Cardiac muscle cell (in vitro differentiated cells and primary cell): ENCODE measurements around the gene GPR12. TPM values are rescaled to one million over a fixed set of nuclear protein-coding genes. Genes with fewer than 3 reads are reported as not detected.

Experiments used
- DNase-seq, 2 donors: peaks; one replicate each; pipeline versions ENCODE4 v3.0.0 to v3.0.0-alpha.2; 2010 to 2017; ENCODE audit warnings: low read depth in 1 of 2, low spot score in 1 of 2
- H3K27ac ChIP-seq: fragments of 200-600 bp; sonication (generic); 2 replicates; pipeline ENCODE4 v1.5.1; 2016
- H3K27me3 ChIP-seq: fragments of 200-600 bp; sonication (generic); 2 replicates; pipeline ENCODE4 v1.6.0; 2016; ENCODE audit warnings: control low read depth
- H3K36me3 ChIP-seq: fragments of 200-600 bp; sonication (generic); 2 replicates; pipeline ENCODE4 v1.5.1; 2016; ENCODE audit warnings: control low read depth
- H3K4me1 ChIP-seq: fragments of 200-600 bp; sonication (generic); 2 replicates; pipeline ENCODE4 v1.8.1; 2017; ENCODE audit warnings: low read depth, mild to moderate bottlenecking, mixed run types
- H3K4me3 ChIP-seq: fragments of 200-600 bp; sonication (generic); 2 replicates; pipeline ENCODE4 v1.5.1; 2016; ENCODE audit warnings: mild to moderate bottlenecking
- H3K9me3 ChIP-seq: fragments of 200-600 bp; sonication (generic); 2 replicates; pipeline ENCODE4 v1.5.1; 2017; ENCODE audit warnings: low read depth, mild to moderate bottlenecking, control low read depth
- polyA plus RNA-seq: library from polyadenylated mRNA; unstranded; fragments of >200 nt; fragmentation: Nextera tagmentation; extraction: Ambion mirVana; gene quantifications from 2 replicates; pipeline ENCODE4 v1.2.1, GENCODE V29; 2016
- total RNA-seq: library from RNA; depleted of rRNA; stranded (reverse); fragments of >200 nt; gene quantifications from 2 replicates; pipeline ENCODE4 v1.2.3, GENCODE V29; 2016
- TF ChIP-seq, protein P1 (sequence below): IDR thresholded peaks from 2 replicates; pipeline ENCODE4 v1.5.1; 2012; ENCODE audit warnings: low read depth, mild to moderate bottlenecking, low read length

The GPR12 gene, protein sequence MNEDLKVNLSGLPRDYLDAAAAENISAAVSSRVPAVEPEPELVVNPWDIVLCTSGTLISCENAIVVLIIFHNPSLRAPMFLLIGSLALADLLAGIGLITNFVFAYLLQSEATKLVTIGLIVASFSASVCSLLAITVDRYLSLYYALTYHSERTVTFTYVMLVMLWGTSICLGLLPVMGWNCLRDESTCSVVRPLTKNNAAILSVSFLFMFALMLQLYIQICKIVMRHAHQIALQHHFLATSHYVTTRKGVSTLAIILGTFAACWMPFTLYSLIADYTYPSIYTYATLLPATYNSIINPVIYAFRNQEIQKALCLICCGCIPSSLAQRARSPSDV
- total RNA-seq (not detected in 2 replicates), polyA plus RNA-seq (not detected in 2 replicates)

DNA sequence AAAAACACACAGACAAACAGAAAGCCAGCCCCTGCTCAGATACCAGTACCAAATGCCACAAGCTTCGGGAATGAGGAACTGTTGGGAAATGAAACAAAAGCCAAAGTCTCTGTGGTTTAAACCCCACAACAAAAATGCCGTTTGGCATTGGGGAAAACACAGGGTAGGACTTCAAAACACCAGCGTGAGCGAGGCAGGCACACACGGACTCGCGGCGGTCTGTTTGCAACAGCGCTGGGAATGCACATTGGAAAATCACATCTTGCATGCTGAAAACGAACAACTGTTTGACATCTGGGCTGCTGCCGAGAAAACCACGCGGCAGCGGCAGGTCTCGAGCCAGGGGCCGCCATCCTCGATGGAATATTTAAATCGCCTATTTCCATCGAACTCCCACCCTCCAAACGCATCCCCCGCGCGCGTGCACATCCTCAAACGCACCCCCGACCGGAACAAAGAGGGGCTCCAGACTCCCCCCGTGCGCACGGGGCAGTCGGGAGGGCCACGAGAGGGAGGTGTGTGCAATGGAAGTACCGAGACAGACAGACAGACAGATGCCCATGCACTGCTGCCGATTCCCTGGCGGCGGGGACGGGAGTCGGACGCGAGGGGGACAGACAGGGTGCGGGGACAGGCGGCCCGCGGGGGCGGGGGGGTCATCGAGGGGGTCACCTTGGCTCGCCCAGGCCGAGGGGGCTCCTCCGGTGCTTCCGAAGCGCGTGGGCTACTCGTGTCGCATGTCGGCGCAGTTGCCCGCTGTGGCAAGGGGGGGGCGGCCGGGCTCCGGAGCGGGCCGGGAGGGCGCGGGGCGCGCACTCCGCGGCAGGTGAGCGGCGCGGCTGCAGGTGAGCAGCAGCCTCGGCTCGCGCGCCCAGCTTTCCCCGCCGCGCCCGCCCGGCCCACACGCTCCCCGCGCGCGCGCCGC is at the start of gene GPR12:
TSS of gene GPR12 (minus strand) at position 880 of the 925 bp plus-strand sequence. CDS start 959 bp downstream, outside the sequence.
- H3K9me3 ChIP-seq, result no peaks in the 10 kb centered on the region
- H3K27ac ChIP-seq, result no peak within 1 kb of the TSS
- peaks cover 100% of the 10 kb centered on the region for H3K27me3 ChIP-seq
- H3K4me1 ChIP-seq, result no peaks in the 10 kb centered on the region
- peak within 1 kb of the TSS; percentile 32 for H3K4me3 ChIP-seq
- TF ChIP-seq, protein P1, sequence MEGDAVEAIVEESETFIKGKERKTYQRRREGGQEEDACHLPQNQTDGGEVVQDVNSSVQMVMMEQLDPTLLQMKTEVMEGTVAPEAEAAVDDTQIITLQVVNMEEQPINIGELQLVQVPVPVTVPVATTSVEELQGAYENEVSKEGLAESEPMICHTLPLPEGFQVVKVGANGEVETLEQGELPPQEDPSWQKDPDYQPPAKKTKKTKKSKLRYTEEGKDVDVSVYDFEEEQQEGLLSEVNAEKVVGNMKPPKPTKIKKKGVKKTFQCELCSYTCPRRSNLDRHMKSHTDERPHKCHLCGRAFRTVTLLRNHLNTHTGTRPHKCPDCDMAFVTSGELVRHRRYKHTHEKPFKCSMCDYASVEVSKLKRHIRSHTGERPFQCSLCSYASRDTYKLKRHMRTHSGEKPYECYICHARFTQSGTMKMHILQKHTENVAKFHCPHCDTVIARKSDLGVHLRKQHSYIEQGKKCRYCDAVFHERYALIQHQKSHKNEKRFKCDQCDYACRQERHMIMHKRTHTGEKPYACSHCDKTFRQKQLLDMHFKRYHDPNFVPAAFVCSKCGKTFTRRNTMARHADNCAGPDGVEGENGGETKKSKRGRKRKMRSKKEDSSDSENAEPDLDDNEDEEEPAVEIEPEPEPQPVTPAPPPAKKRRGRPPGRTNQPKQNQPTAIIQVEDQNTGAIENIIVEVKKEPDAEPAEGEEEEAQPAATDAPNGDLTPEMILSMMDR, result no peak
- no peaks in the 10 kb centered on the region for H3K36me3 ChIP-seq
- peak; percentile 22 to 27 for DNase-seq

DNA sequence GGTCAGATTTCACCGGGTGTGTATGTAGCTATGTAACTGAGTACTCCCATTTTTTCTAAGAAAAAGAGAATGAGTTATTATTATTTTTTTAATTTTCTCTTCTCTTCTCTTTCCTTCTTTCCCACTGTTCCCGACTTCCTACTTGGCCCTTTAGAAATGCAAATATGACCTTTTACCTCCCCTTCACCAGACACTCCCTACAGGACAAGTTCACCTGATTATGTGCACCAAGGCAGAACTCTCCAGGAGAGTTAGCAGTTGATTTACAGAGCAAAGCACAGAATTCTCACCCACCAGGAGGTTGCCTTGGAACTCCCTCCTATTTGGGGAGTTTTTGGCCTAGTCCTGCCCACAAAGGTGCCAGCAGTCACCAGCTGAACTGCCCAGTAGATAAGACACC is 49.5 kb upstream of the GPR12 start:
- H3K36me3 ChIP-seq, result no peaks in the 10 kb centered on the region
- no peak for DNase-seq
- TF ChIP-seq, protein P1, result no peak
- no peaks in the 10 kb centered on the region for H3K27me3 ChIP-seq
- no peaks in the 10 kb centered on the region for H3K9me3 ChIP-seq
- H3K4me3 ChIP-seq, result no peak overlapping the region
- no peak overlapping the region for H3K27ac ChIP-seq
- H3K4me1 ChIP-seq, result no peaks in the 10 kb centered on the region

DNA sequence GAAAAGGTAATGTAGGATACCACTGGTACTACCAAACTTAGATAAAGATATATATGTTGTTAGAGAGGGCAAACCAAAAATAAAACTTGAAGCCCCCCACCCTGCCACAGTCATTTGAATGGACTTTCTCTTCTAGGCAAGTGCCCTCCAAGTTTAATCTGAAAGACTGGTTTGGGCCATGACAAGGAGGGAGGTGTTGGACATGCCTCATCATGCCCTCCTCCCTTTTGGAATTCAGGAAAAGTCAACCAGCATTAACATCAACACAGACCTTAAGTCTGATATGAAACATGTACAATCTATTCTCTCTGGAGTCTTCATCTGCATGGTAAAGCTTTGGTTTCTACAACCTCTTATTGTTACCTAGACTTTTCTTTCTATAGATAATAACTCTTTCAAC is 46.3 kb upstream of the GPR12 start:
- no peak for DNase-seq
- no peak overlapping the region for H3K27ac ChIP-seq
- no peaks in the 10 kb centered on the region for H3K9me3 ChIP-seq
- TF ChIP-seq, protein P1, result no peak
- no peaks in the 10 kb centered on the region for H3K36me3 ChIP-seq
- H3K4me3 ChIP-seq, result no peak overlapping the region
- no peaks in the 10 kb centered on the region for H3K27me3 ChIP-seq
- no peaks in the 10 kb centered on the region for H3K4me1 ChIP-seq

DNA sequence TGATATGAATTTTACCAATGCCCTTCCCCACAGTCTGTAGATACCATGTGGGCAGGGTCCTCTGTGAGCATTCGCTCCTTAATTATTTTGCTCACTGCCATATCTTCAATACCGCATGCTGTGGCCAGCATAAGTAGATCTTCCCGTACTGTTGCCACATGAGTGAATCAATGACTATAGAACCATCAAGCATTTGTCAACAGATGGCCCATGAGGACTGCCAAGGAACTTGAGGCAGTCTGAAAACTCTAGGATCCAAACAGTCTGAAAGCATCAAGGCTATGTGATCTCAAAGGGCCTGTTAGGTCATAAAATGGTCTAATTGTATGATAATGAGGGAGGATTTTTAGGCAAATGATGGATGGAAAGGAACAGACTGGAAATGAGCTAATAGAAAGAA is 27.4 kb upstream of the GPR12 start:
- Histone ChIP-seq H3K4me3 (no peak overlapping the region), H3K27ac (no peak overlapping the region), H3K27me3 (peaks cover 35% of the 10 kb centered on the region), H3K4me1 (no peaks in the 10 kb centered on the region), H3K9me3 (no peaks in the 10 kb centered on the region), H3K36me3 (no peaks in the 10 kb centered on the region)
- TF ChIP-seq, protein P1, result no peak
- DNase-seq, result no peak

DNA sequence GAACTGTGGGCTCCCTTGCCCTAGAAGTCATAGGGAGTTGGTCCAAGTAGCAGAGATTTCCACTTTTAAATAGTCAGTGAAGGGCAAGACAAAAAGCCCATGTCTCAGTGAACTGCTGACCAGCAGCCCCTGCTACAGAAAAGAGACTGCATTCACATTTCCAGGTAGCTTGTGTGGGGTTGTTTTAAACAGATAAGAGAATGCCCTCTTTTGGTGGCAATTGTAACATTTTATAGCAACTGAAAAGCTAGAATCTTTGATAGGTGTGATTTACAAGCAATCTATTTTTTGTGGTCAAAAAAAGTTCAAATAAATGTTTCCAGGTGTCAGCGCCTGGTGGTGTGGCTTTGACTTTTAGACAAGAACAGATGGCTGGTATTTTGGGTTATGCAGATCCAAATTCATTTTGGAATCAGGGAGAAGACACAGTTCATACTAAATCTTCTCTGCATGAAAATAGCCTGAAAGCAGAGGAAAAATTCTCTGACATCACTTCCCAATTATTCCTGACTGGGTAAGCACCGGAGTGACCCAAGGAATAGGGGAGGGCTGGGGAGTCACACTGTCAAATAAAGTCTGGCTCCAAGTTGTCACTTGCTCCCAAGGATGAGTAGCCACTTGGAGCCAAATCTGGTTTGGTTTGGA is 26.2 kb upstream of the GPR12 start:
- peaks cover 35% of the 10 kb centered on the region for H3K27me3 ChIP-seq
- TF ChIP-seq, protein P1, result no peak
- DNase-seq, result no peak
- H3K9me3 ChIP-seq, result no peaks in the 10 kb centered on the region
- no peaks in the 10 kb centered on the region for H3K36me3 ChIP-seq
- H3K27ac ChIP-seq, result no peak overlapping the region
- H3K4me1 ChIP-seq, result no peaks in the 10 kb centered on the region
- no peak overlapping the region for H3K4me3 ChIP-seq
